ENCODE measurements around the gene SIK2.

SIK2 gene

DNA sequence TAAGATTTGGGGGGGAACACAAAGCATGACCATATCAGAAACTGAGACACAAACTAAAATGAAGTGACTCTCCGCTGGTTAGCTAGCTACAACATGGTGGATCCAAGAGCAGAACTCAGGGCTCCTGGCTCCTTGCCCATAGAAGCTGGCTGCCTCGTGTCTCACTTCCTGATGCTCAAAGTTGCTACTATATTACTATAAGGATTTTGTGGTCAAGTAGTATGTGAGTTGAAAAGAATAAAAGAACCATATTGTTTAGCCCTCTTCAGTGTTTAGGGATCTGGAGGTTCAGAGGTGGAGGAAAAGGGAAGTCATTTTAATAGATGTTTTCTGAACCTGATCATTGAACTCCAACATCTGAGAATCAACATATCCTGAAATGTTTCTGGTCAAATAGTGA is 16.9 kb upstream of the SIK2 start:
- WGBS (ENCODE audit: extremely low coverage, insufficient coverage, low lambda C conversion rate): no CpG with 5 or more reads among the region's 2 CpGs

DNA sequence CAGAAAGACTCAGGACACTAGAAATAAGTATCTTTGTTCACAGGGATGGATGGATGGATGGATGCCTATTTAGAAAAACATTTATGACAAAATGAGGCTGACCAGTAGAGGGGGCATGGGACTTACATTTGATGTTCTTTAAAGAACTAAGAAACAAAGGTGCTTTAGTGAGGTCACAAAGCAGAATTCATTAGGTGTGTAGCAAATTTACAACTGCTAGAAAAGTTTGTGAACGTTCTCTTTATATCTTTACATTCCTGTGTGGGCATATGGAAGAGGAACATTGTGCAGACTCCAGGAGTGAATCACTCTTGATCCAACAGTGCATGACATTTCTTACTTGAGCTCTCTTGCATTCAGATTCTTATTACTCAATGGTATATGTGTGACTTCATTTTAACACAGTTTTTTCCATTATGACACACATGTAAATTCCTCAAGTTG is 15.8 kb upstream of the SIK2 start:
- no peak overlapping the region for H3K27ac ChIP-seq (ENCODE audit: low read depth, low read length)
- H3K4me3 ChIP-seq (ENCODE audit: low read length): no peak overlapping the region
- no peak overlapping the region for H4K8ac ChIP-seq (ENCODE audit: low read depth, low read length)
- no peak overlapping the region for H4K5ac ChIP-seq (ENCODE audit: low read length)
- H3K9ac ChIP-seq (ENCODE audit: low read length): no peak overlapping the region
- H2BK5ac ChIP-seq (ENCODE audit: low read length): no peak overlapping the region
- no peak overlapping the region for H3K4me2 ChIP-seq (ENCODE audit: low read length)
- H3K4me1 ChIP-seq (ENCODE audit: control insufficient read depth, low read depth, low read length): no peaks in the 10 kb centered on the region
- H3K56ac ChIP-seq (ENCODE audit: low read length): no peak overlapping the region
- H2BK15ac ChIP-seq (replicated peaks; ENCODE audit: low read depth): no peak overlapping the region
- peak; percentile 59 for DNase-seq
- H3K36me3 ChIP-seq (ENCODE audit: control insufficient read depth, insufficient read depth, low read length): no peaks in the 10 kb centered on the region
- H3K23ac ChIP-seq (ENCODE audit: low read length): no peak overlapping the region
- no peak overlapping the region for H2AK5ac ChIP-seq (ENCODE audit: low read length)
- no CpG with 5 or more reads among the region's 1 CpG for WGBS (ENCODE audit: extremely low coverage, insufficient coverage, low lambda C conversion rate)
- no peak overlapping the region for H3K18ac ChIP-seq (ENCODE audit: low read length)
- H3K79me2 ChIP-seq (ENCODE audit: control insufficient read depth, insufficient read depth, low read length): no peaks in the 10 kb centered on the region
- H3K79me1 ChIP-seq (ENCODE audit: low read length): no peaks in the 10 kb centered on the region
- no peak overlapping the region for H2BK120ac ChIP-seq (ENCODE audit: low read depth, low read length)
- no peaks in the 10 kb centered on the region for H3K27me3 ChIP-seq (ENCODE audit: insufficient read depth, low read length, poor library complexity)
- H3K4ac ChIP-seq (ENCODE audit: low read depth, low read length): no peak overlapping the region

More for the DNA sequence above, 16.9 kb upstream of the SIK2 start:
- H3K27me3 ChIP-seq (ENCODE audit: insufficient read depth, low read length, poor library complexity): no peaks in the 10 kb centered on the region
- no peak overlapping the region for H3K4me3 ChIP-seq (ENCODE audit: low read length)
- H3K36me3 ChIP-seq (ENCODE audit: control insufficient read depth, insufficient read depth, low read length): no peaks in the 10 kb centered on the region
- no peak overlapping the region for H2BK15ac ChIP-seq (replicated peaks; ENCODE audit: low read depth)
- H3K4me1 ChIP-seq (ENCODE audit: control insufficient read depth, low read depth, low read length): no peaks in the 10 kb centered on the region
- no peak overlapping the region for H2AK5ac ChIP-seq (ENCODE audit: low read length)
- no peak for DNase-seq
- H3K79me2 ChIP-seq (ENCODE audit: control insufficient read depth, insufficient read depth, low read length): no peaks in the 10 kb centered on the region
- H4K5ac ChIP-seq (ENCODE audit: low read length): no peak overlapping the region
- H4K8ac ChIP-seq (ENCODE audit: low read depth, low read length): no peak overlapping the region
- no peak overlapping the region for H3K18ac ChIP-seq (ENCODE audit: low read length)
- H3K79me1 ChIP-seq (ENCODE audit: low read length): no peaks in the 10 kb centered on the region
- H3K4me2 ChIP-seq (ENCODE audit: low read length): no peak overlapping the region
- no peak overlapping the region for H2BK5ac ChIP-seq (ENCODE audit: low read length)
- H3K4ac ChIP-seq (ENCODE audit: low read depth, low read length): no peak overlapping the region
- no peak overlapping the region for H3K9ac ChIP-seq (ENCODE audit: low read length)
- no peak overlapping the region for H3K23ac ChIP-seq (ENCODE audit: low read length)
- H2BK120ac ChIP-seq (ENCODE audit: low read depth, low read length): no peak overlapping the region
- H3K56ac ChIP-seq (ENCODE audit: low read length): no peak overlapping the region
- no peak overlapping the region for H3K27ac ChIP-seq (ENCODE audit: low read depth, low read length)

DNA sequence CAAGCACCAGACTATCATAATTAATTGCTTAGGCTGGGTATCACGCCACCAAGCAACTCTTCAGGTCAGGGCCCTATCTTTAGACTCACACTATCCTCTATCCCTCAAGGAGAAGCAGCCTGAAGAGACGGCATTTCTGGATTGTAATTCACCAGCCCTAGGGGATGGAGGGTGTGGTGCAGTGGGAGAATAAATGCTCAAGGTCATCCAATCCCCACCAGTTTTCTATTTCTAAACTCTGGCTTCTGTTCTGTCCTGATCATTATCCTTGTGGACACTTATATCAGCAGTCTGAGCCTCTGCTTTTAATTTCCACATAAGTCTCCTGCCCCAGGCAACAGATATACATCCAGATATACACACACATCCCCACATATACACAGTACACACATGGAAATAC is 13.1 kb upstream of the SIK2 start:
- Histone ChIP-seq H3K4me1 (ENCODE audit: control insufficient read depth, low read depth, low read length) (no peaks in the 10 kb centered on the region), H3K79me2 (ENCODE audit: control insufficient read depth, insufficient read depth, low read length) (no peaks in the 10 kb centered on the region), H3K4me2 (ENCODE audit: low read length) (no peak overlapping the region), H3K4ac (ENCODE audit: low read depth, low read length) (no peak overlapping the region), H4K8ac (ENCODE audit: low read depth, low read length) (no peak overlapping the region), H3K9ac (ENCODE audit: low read length) (no peak overlapping the region), H3K18ac (ENCODE audit: low read length) (no peak overlapping the region), H3K27me3 (ENCODE audit: insufficient read depth, low read length, poor library complexity) (no peaks in the 10 kb centered on the region), H2AK5ac (ENCODE audit: low read length) (no peak overlapping the region), H2BK15ac (replicated peaks; ENCODE audit: low read depth) (no peak overlapping the region), H3K56ac (ENCODE audit: low read length) (no peak overlapping the region), H3K23ac (ENCODE audit: low read length) (no peak overlapping the region), H3K79me1 (ENCODE audit: low read length) (no peaks in the 10 kb centered on the region), H2BK120ac (ENCODE audit: low read depth, low read length) (no peak overlapping the region), H3K36me3 (ENCODE audit: control insufficient read depth, insufficient read depth, low read length) (no peaks in the 10 kb centered on the region), H3K4me3 (ENCODE audit: low read length) (no peak overlapping the region), H4K5ac (ENCODE audit: low read length) (no peak overlapping the region), H2BK5ac (ENCODE audit: low read length) (no peak overlapping the region), H3K27ac (ENCODE audit: low read depth, low read length) (no peak overlapping the region)
- no peak for DNase-seq
- no CpG with 5 or more reads among the region's 2 CpGs for WGBS (ENCODE audit: extremely low coverage, insufficient coverage, low lambda C conversion rate)

- H3K79me1 ChIP-seq (ENCODE audit: low read length): no peaks in the 10 kb centered on the region
These were observed 12.3 kb upstream of the SIK2 start for GRCh38 chr11:111589886-111590499.

DNA sequence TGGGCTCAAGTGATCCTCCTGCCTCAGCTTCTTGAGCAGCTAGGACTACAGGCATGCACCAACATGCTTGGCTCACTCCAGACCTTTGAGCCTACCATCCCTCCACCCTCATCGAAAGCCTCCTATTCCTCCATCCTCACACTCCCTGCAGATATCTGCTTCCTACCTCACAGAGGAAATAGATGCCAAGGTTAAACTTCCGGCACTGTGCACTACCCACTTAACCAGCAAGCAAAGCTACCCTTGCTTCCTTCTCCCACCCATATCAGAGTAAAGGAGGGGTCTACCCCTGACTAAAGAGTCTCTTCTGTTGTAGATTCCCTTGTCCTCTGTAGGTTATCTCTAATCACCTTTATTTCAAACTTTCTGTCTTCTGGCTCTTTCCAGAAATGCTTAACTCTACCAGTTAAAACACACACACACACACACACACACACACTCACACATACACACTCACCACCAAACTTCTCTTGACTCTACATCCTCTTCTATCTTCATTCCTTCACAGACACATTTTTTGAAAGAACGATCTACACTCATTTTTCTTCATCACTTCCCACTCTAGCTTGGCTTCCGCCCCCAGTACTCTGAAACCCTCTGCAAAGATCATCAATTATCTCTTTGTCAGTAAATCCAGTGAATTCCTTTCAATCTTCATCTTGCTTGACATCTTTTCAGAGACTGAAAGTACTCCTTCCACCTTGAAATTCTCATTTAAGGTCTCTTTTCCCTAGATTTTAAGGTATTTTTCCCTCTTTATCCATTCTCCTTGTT is 10.9 kb upstream of the SIK2 start:
- no peak for DNase-seq
- no peak overlapping the region for H3K27ac ChIP-seq (ENCODE audit: low read depth, low read length)
- no peak overlapping the region for H3K56ac ChIP-seq (ENCODE audit: low read length)
- H3K79me2 ChIP-seq (ENCODE audit: control insufficient read depth, insufficient read depth, low read length): no peaks in the 10 kb centered on the region
- H4K5ac ChIP-seq (ENCODE audit: low read length): no peak overlapping the region
- no peak overlapping the region for H3K4ac ChIP-seq (ENCODE audit: low read depth, low read length)
- no peak overlapping the region for H2BK120ac ChIP-seq (ENCODE audit: low read depth, low read length)
- WGBS (ENCODE audit: extremely low coverage, insufficient coverage, low lambda C conversion rate): 100% methylated on average over 1 of the region's 4 CpGs
- no peak overlapping the region for H3K18ac ChIP-seq (ENCODE audit: low read length)
- no peak overlapping the region for H2BK5ac ChIP-seq (ENCODE audit: low read length)
- H3K4me2 ChIP-seq (ENCODE audit: low read length): no peak overlapping the region
- H2BK15ac ChIP-seq (replicated peaks; ENCODE audit: low read depth): no peak overlapping the region
- no peaks in the 10 kb centered on the region for H3K36me3 ChIP-seq (ENCODE audit: control insufficient read depth, insufficient read depth, low read length)
- no peaks in the 10 kb centered on the region for H3K79me1 ChIP-seq (ENCODE audit: low read length)
- H4K8ac ChIP-seq (ENCODE audit: low read depth, low read length): no peak overlapping the region
- H3K27me3 ChIP-seq (ENCODE audit: insufficient read depth, low read length, poor library complexity): no peaks in the 10 kb centered on the region
- no peak overlapping the region for H3K9ac ChIP-seq (ENCODE audit: low read length)
- H3K4me3 ChIP-seq (ENCODE audit: low read length): no peak overlapping the region
- H3K23ac ChIP-seq (ENCODE audit: low read length): no peak overlapping the region
- H2AK5ac ChIP-seq (ENCODE audit: low read length): no peak overlapping the region
- no peaks in the 10 kb centered on the region for H3K4me1 ChIP-seq (ENCODE audit: control insufficient read depth, low read depth, low read length)

More at GRCh38 chr11:111589886-111590499, 12.3 kb upstream of the SIK2 start:
- Histone ChIP-seq H3K4me3 (ENCODE audit: low read length) (no peak overlapping the region), H2BK15ac (replicated peaks; ENCODE audit: low read depth) (no peak overlapping the region), H2BK5ac (ENCODE audit: low read length) (no peak overlapping the region), H3K9ac (ENCODE audit: low read length) (no peak overlapping the region), H3K4me2 (ENCODE audit: low read length) (no peak overlapping the region), H3K27me3 (ENCODE audit: insufficient read depth, low read length, poor library complexity) (no peaks in the 10 kb centered on the region), H4K5ac (ENCODE audit: low read length) (no peak overlapping the region), H3K23ac (ENCODE audit: low read length) (no peak overlapping the region), H2AK5ac (ENCODE audit: low read length) (no peak overlapping the region), H3K79me2 (ENCODE audit: control insufficient read depth, insufficient read depth, low read length) (no peaks in the 10 kb centered on the region), H2BK120ac (ENCODE audit: low read depth, low read length) (no peak overlapping the region), H4K8ac (ENCODE audit: low read depth, low read length) (no peak overlapping the region), H3K36me3 (ENCODE audit: control insufficient read depth, insufficient read depth, low read length) (no peaks in the 10 kb centered on the region), H3K4ac (ENCODE audit: low read depth, low read length) (no peak overlapping the region), H3K56ac (ENCODE audit: low read length) (no peak overlapping the region), H3K18ac (ENCODE audit: low read length) (no peak overlapping the region), H3K27ac (ENCODE audit: low read depth, low read length) (no peak overlapping the region), H3K4me1 (ENCODE audit: control insufficient read depth, low read depth, low read length) (no peaks in the 10 kb centered on the region)
- DNase-seq: no peak
- WGBS (ENCODE audit: extremely low coverage, insufficient coverage, low lambda C conversion rate): no CpG with 5 or more reads among the region's 5 CpGs

Measured in mesendoderm (in vitro differentiated cells).